Kidney (tissue), 14 donors: ENCODE measurements around the gene PHACTR1. TPM values are rescaled to one million over a fixed set of nuclear protein-coding genes. Genes with fewer than 3 reads are reported as not detected.
A peak's percentile ranks its signal among the peaks of the same experiment; 100 is the strongest.

Source experiments
- DNase-seq, 5 donors: peaks; one replicate each; pipeline ENCODE4 v3.0.0-alpha.2; 2013 to 2020
- FAIRE-seq: peaks from 2 replicates; lab custom pipeline; 2012; peaks lifted over from hg19 to GRCh38; lab: Jason Lieb, UNC
- H3K27ac ChIP-seq, 2 donors: one replicate each; pipeline ENCODE4 v1.7.0; 2013; ENCODE audit warnings: low read depth in 2 of 2, low read length in 2 of 2, inconsistent platforms in 1 of 2
- H3K27me3 ChIP-seq: one replicate; pipeline ENCODE4 v1.7.1; 2013; ENCODE audit warnings: low read length, inconsistent platforms; ENCODE audit not compliant: control insufficient read depth, insufficient read depth
- H3K36me3 ChIP-seq, 3 donors: one replicate each; pipeline versions ENCODE4 v1.7.0 to v1.7.1; 2013; ENCODE audit warnings: low read length in 3 of 3, control low read depth in 1 of 3, inconsistent platforms in 1 of 3; ENCODE audit not compliant: insufficient read depth in 3 of 3, control insufficient read depth in 2 of 3
- H3K4me1 ChIP-seq, 3 donors: one replicate each; pipeline versions ENCODE4 v1.7.0 to v1.7.1; 2013; ENCODE audit warnings: low read length in 3 of 3, inconsistent platforms in 1 of 3, low read depth in 1 of 3; ENCODE audit not compliant: control insufficient read depth in 2 of 3, insufficient read depth in 2 of 3
- H3K4me3 ChIP-seq, 3 donors: one replicate each; pipeline versions ENCODE4 v1.7.0 to v1.8.1; 2013; ENCODE audit warnings: low read length in 3 of 3, control low read depth in 1 of 3, inconsistent platforms in 1 of 3
- H3K9ac ChIP-seq, 3 donors: one replicate each; pipeline versions ENCODE4 v1.7.0 to v1.7.1; 2013; ENCODE audit warnings: low read length in 3 of 3, control low read depth in 1 of 3, inconsistent platforms in 1 of 3
- H3K9me3 ChIP-seq, 3 donors: one replicate each; pipeline versions ENCODE4 v1.7.0 to v1.7.1; 2013; ENCODE audit warnings: low read length in 3 of 3, control low read depth in 1 of 3, inconsistent platforms in 1 of 3; ENCODE audit not compliant: control insufficient read depth in 2 of 3, insufficient read depth in 1 of 3
- CTCF ChIP-seq: IDR thresholded peaks from 3 replicates; pipeline ENCODE4 v1.5.1; 2012; ENCODE audit warnings: mild to moderate bottlenecking, moderate library complexity, borderline replicate concordance; ENCODE audit not compliant: insufficient read depth; ENCODE audit errors: extremely low read depth
- intact Hi-C: fragments of 100-400 bp; cut with DNase I; formaldehyde crosslinking; loops from one replicate; pipeline ENCODE4 v1.11.1; 2022
- polyA plus RNA-seq: library from polyadenylated mRNA; stranded (reverse); fragments of 350-450 nt; fragmentation: Illumina TruSeq; extraction: RNeasy Lipid Tissue Mini Kit (QIAGEN cat#74804); gene quantifications from one replicate; pipeline ENCODE4 v1.2.3, GENCODE V29; 2014; ENCODE audit warnings: low read depth, low replicate concordance; ENCODE audit not compliant: insufficient read depth
- total RNA-seq: library from RNA; stranded (reverse); fragmentation: NEBNext Ultra II Directional; extraction: Animal tissue kit (Norgen Biotek cat#: 25700); gene quantifications from one replicate; pipeline ENCODE4 v1.2.1, GENCODE V29; 2021
- donor health status: control.
- donor health status: control.
- donor health status: control.
- donor health status: control.
- donor health status: control.
- donor health status: DM: yes; HTN: yes; CAD: no.
- donor health status: Normal renal cell carcinoma (clear cell type).

The PHACTR1 gene
- total and polyA plus RNA-seq, 2 donors from 2014 or later, result 3.3 to 33.6 TPM

- intact Hi-C loops, result no loop called here
- no peak for FAIRE-seq
These were observed 360.0 kb downstream of the PHACTR1 start for GRCh38 chr6:13076575-13076974.

GRCh38 chr6:13077117-13077516 is 360.6 kb downstream of the PHACTR1 start:
- no peak for TF ChIP-seq CTCF
- Histone ChIP-seq H3K4me3 (no peak overlapping the region), H3K9me3 (no peaks in the 10 kb centered on the region), H3K36me3 (no peaks in the 10 kb centered on the region), H3K27me3 (no peaks in the 10 kb centered on the region), H3K9ac (no peak overlapping the region), H3K27ac (no peak overlapping the region), H3K4me1 (peaks cover 2 to 7% (median 3%) of the 10 kb centered on the region in 3 donors)
- FAIRE-seq (no peak), DNase-seq (no peak)
- intact Hi-C loops, result no loop called here

More at GRCh38 chr6:13076575-13076974, 360.0 kb downstream of the PHACTR1 start:
- no peak overlapping the region for H3K27ac ChIP-seq
- no peak overlapping the region for H3K4me3 ChIP-seq
- H3K36me3 ChIP-seq, result no peaks in the 10 kb centered on the region
- peak in 1 of 5 donors; percentile 19 for DNase-seq
- peaks cover 2 to 7% (median 3%) of the 10 kb centered on the region in 3 donors for H3K4me1 ChIP-seq
- H3K9me3 ChIP-seq, result no peaks in the 10 kb centered on the region
- no peak for TF ChIP-seq CTCF
- H3K27me3 ChIP-seq, result no peaks in the 10 kb centered on the region
- no peak overlapping the region for H3K9ac ChIP-seq

- Histone ChIP-seq H3K36me3 (no peaks in the 10 kb centered on the region), H3K4me1 (peaks cover 2 to 7% (median 3%) of the 10 kb centered on the region in 3 donors), H3K27me3 (no peaks in the 10 kb centered on the region), H3K27ac (no peak overlapping the region), H3K9me3 (no peaks in the 10 kb centered on the region), H3K9ac (no peak overlapping the region), H3K4me3 (no peak overlapping the region)
- intact Hi-C loops, result no loop called here
- FAIRE-seq (no peak), DNase-seq (no peak)
- no peak for TF ChIP-seq CTCF
These were observed 362.6 kb downstream of the PHACTR1 start for GRCh38 chr6:13079096-13079723.
